OCI-LY1 (cell line): ENCODE data around the gene TPGS2.

ENCODE experiments used
- CTCF ChIP-seq: fragments of 200-600 bp; sonication (generic), shearing (Covaris generic); IDR thresholded peaks from 2 replicates; pipeline ENCODE4 v1.5.1; 2017; ENCODE audit warnings: mild to moderate bottlenecking, antibody characterized with exemption, low read length, moderate library complexity, mixed read lengths
- EZH2 ChIP-seq: fragments of 200-600 bp; sonication (generic), shearing (Covaris generic); IDR thresholded peaks from 2 replicates; pipeline ENCODE4 v1.8.0; 2017; ENCODE audit warnings: borderline replicate concordance, mixed run types, mild to moderate bottlenecking, antibody characterized with exemption, low read length, moderate library complexity, mixed read lengths

- no peak for TF ChIP-seq CTCF
- no peak for TF ChIP-seq EZH2
These were observed 83.4 kb downstream of the TPGS2 start for GRCh38 chr18:36745219-36745975.
